ENCODE results near the gene ATPAF1. TPM values are rescaled to one million over a fixed set of nuclear protein-coding genes. Genes with fewer than 3 reads are reported as not detected.

ATPAF1 gene
- total RNA-seq, 1 donor = 53.6 TPM

DNA sequence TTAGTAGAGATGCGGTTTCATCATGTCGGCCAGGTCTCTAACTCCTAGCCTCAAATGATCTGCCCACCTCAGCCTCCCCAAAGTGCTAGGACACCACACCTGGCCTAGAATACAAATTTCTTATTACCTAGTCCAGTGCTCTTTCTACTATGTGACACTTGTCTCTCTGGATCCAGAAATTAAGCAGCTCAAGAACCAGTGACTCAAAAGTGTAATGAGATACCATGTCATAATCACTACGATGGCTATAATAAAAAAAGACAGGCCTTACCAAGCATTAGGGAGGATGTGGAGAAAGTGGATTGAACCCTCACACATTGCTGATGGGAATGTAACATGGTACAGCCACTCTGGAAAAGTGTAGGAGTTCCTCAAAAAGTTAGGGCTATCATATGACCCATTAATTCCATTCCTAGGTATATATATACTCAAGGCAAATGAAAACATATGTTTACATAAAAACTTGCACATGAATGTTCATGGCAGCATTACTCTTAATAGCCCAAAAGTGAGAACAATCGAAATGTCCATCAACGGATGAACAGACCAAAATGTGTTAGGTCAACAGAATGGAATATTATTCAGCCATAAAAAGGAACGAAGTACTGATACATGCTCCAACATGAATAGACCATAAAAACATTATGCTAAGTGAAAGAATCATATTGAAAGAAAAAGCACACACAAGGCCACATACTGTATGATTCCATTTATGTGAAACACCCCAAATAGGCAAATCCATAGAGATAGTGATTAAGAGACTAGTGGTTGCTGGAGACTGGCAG is 11.8 kb upstream of the ATPAF1 start:
- Histone ChIP-seq H2AFZ (ENCODE audit: low read length) (no peak overlapping the region), H3K4me2 (ENCODE audit: insufficient read depth, low read length) (no peak overlapping the region), H4K20me1 (ENCODE audit: insufficient read depth, low read length) (no peaks in the 10 kb centered on the region), H3K4me1 (ENCODE audit: insufficient read depth, low read length) (no peaks in the 10 kb centered on the region), H3K27ac (ENCODE audit: low read depth, low read length) (no peak overlapping the region), H3K36me3 (ENCODE audit: insufficient read depth, low read length) (peaks cover 83% of the 10 kb centered on the region), H3K79me2 (ENCODE audit: insufficient read depth, low read length) (no peaks in the 10 kb centered on the region), H3K27me3 (ENCODE audit: insufficient read depth, low read length) (no peaks in the 10 kb centered on the region), H3K9me3 (ENCODE audit: low read depth, low read length) (no peaks in the 10 kb centered on the region), H3K4me3 (ENCODE audit: insufficient read depth, low read length) (no peak overlapping the region)
- no peak for DNase-seq (ENCODE audit: insufficient read length, low spot score, missing footprints)
- TF ChIP-seq, protein P1, sequence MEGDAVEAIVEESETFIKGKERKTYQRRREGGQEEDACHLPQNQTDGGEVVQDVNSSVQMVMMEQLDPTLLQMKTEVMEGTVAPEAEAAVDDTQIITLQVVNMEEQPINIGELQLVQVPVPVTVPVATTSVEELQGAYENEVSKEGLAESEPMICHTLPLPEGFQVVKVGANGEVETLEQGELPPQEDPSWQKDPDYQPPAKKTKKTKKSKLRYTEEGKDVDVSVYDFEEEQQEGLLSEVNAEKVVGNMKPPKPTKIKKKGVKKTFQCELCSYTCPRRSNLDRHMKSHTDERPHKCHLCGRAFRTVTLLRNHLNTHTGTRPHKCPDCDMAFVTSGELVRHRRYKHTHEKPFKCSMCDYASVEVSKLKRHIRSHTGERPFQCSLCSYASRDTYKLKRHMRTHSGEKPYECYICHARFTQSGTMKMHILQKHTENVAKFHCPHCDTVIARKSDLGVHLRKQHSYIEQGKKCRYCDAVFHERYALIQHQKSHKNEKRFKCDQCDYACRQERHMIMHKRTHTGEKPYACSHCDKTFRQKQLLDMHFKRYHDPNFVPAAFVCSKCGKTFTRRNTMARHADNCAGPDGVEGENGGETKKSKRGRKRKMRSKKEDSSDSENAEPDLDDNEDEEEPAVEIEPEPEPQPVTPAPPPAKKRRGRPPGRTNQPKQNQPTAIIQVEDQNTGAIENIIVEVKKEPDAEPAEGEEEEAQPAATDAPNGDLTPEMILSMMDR (IDR thresholded peaks at IDR 0.05; ENCODE audit: extremely low read depth, low read depth, low read length) = no peak

DNA sequence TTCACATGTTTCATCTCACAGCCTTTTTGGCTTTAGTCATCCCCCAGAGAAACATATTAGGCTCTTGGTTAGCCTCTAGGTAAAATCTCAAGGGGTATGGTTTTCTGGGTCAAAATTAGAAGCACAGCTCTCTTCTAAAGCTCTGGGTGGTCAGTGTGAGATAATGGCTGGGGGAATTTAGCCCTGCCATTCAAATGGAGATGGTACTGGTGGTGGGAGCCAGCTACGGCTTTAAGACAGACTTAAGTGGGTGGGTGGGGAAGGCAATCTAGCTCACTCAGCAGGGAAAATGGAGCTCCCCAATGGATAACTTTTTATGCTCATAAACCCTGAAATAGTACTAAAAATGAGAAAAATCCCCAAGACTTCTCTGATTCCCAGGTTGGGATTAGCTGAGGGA is 9.2 kb upstream of the ATPAF1 start:
- peaks cover 60% of the 10 kb centered on the region for H3K36me3 ChIP-seq (ENCODE audit: insufficient read depth, low read length)
- H2AFZ ChIP-seq (ENCODE audit: low read length) = no peak overlapping the region
- H4K20me1 ChIP-seq (ENCODE audit: insufficient read depth, low read length) = no peaks in the 10 kb centered on the region
- H3K9me3 ChIP-seq (ENCODE audit: low read depth, low read length) = no peaks in the 10 kb centered on the region
- H3K27ac ChIP-seq (ENCODE audit: low read depth, low read length) = no peak overlapping the region
- no peaks in the 10 kb centered on the region for H3K27me3 ChIP-seq (ENCODE audit: insufficient read depth, low read length)
- TF ChIP-seq, protein P1 (IDR thresholded peaks at IDR 0.05; ENCODE audit: extremely low read depth, low read depth, low read length) = no peak
- DNase-seq (ENCODE audit: insufficient read length, low spot score, missing footprints) = no peak
- no peak overlapping the region for H3K4me2 ChIP-seq (ENCODE audit: insufficient read depth, low read length)
- no peaks in the 10 kb centered on the region for H3K4me1 ChIP-seq (ENCODE audit: insufficient read depth, low read length)
- no peaks in the 10 kb centered on the region for H3K79me2 ChIP-seq (ENCODE audit: insufficient read depth, low read length)
- H3K4me3 ChIP-seq (ENCODE audit: insufficient read depth, low read length) = no peak overlapping the region

DNA sequence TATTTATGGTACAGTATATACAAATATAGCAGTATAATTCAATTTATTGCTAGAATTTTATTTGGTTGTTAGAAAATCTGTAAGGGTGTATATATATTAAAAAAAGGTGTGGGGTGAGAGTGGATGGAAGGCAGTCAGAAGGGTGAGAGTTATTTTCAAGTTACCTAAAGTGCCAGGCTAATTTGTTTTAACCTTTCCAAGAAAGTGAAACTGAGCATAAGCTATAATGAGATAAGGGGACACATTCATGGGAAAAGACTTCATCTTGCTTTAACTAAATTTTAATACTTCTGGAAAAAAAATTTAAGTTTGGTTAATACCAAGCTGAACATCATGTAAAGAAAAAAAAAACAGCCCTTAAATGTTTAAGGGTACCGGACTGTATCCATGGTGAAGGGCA is 8.4 kb upstream of the ATPAF1 start:
- H3K4me1 ChIP-seq (ENCODE audit: insufficient read depth, low read length) = no peaks in the 10 kb centered on the region
- DNase-seq (ENCODE audit: insufficient read length, low spot score, missing footprints) = no peak
- no peak overlapping the region for H2AFZ ChIP-seq (ENCODE audit: low read length)
- no peaks in the 10 kb centered on the region for H4K20me1 ChIP-seq (ENCODE audit: insufficient read depth, low read length)
- no peaks in the 10 kb centered on the region for H3K27me3 ChIP-seq (ENCODE audit: insufficient read depth, low read length)
- no peak overlapping the region for H3K27ac ChIP-seq (ENCODE audit: low read depth, low read length)
- H3K4me3 ChIP-seq (ENCODE audit: insufficient read depth, low read length) = no peak overlapping the region
- no peak overlapping the region for H3K4me2 ChIP-seq (ENCODE audit: insufficient read depth, low read length)
- H3K9me3 ChIP-seq (ENCODE audit: low read depth, low read length) = no peaks in the 10 kb centered on the region
- peaks cover 53% of the 10 kb centered on the region for H3K36me3 ChIP-seq (ENCODE audit: insufficient read depth, low read length)
- no peaks in the 10 kb centered on the region for H3K79me2 ChIP-seq (ENCODE audit: insufficient read depth, low read length)
- TF ChIP-seq, protein P1 (IDR thresholded peaks at IDR 0.05; ENCODE audit: extremely low read depth, low read depth, low read length) = no peak

DNA sequence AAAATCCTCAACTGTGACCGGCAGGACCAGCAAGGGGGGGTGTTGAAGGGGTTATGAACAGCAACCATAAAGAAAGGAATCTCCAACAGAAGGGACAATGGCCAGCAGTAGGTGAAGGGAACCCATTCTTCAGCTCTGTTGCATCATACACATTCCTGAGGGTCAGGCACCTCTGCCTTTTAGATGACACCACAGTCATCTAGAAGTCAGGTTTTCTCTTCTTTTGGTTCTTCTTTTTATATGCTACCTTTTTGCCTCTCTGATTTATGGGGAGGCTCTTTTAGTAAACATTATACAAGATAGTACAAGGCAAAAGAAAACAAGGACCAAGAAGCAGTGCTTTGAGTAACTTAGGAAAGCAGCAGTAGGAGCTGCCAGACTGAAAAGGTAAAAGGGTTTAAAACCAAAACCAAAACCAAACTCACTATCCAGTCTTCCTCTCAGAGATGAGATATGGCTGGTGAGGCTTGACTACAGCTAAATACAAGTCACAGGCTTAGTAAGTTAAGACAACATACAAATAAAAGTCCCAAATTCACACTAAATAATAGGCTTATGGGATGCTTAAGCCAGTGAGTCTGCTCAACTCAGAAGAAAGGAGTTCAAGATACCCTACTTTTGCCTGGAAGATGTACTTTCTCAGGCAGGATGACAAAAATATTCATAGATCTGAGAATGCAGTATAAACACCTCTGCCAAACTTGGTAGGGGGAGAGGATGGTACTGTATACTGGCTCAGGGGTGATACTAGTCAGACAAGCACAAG is 7.6 kb upstream of the ATPAF1 start:
- H3K36me3 ChIP-seq (ENCODE audit: insufficient read depth, low read length) = peaks cover 45% of the 10 kb centered on the region
- DNase-seq (ENCODE audit: insufficient read length, low spot score, missing footprints) = no peak
- no peak overlapping the region for H3K4me3 ChIP-seq (ENCODE audit: insufficient read depth, low read length)
- H4K20me1 ChIP-seq (ENCODE audit: insufficient read depth, low read length) = no peaks in the 10 kb centered on the region
- H2AFZ ChIP-seq (ENCODE audit: low read length) = no peak overlapping the region
- H3K9me3 ChIP-seq (ENCODE audit: low read depth, low read length) = no peaks in the 10 kb centered on the region
- no peak overlapping the region for H3K27ac ChIP-seq (ENCODE audit: low read depth, low read length)
- TF ChIP-seq, protein P1 (IDR thresholded peaks at IDR 0.05; ENCODE audit: extremely low read depth, low read depth, low read length) = no peak
- H3K4me1 ChIP-seq (ENCODE audit: insufficient read depth, low read length) = no peaks in the 10 kb centered on the region
- H3K27me3 ChIP-seq (ENCODE audit: insufficient read depth, low read length) = no peaks in the 10 kb centered on the region
- H3K79me2 ChIP-seq (ENCODE audit: insufficient read depth, low read length) = no peaks in the 10 kb centered on the region
- H3K4me2 ChIP-seq (ENCODE audit: insufficient read depth, low read length) = no peak overlapping the region
